Peyer's patch (tissue), 4 donors: Measurements from ENCODE around the gene ADCY2.

Experiments used
- CTCF ChIP-seq, 6 experiments: fragments of 450-650 bp in 4 of 6; fragments of 200-600 bp in 2 of 6; sonication (generic) in 1 of 6; IDR thresholded peaks; one replicate each; pipeline ENCODE4 v1.5.1; 2017 to 2019; ENCODE audit warnings: antibody characterized with exemption in 6 of 6, mild to moderate bottlenecking in 3 of 6, moderate library complexity in 1 of 6
- POLR2A ChIP-seq, 2 donors: fragments of 450-650 bp; IDR thresholded peaks; one replicate each; pipeline ENCODE4 v1.5.1; 2017; ENCODE audit warnings: antibody characterized with exemption in 2 of 2, mild to moderate bottlenecking in 2 of 2, moderate library complexity in 2 of 2

- TF ChIP-seq CTCF (IDR thresholded peaks at IDR 0.05) (no peak), POLR2A (IDR thresholded peaks at IDR 0.05) (no peak)
Measured at GRCh38 chr5:7657153-7657552, 261.2 kb downstream of the ADCY2 start.
